SK-N-MC (cell line): Measurements from ENCODE around the gene ADCY2.

Experiments
- EZH2 ChIP-seq: fragments of 200-600 bp; sonication (generic); IDR thresholded peaks from one replicate; pipeline ENCODE4 v1.6.1; 2017; ENCODE audit warnings: antibody characterized with exemption
- POLR2AphosphoS5 ChIP-seq: IDR thresholded peaks from 2 replicates; pipeline ENCODE4 v1.6.1; 2012; ENCODE audit warnings: mild to moderate bottlenecking, low read depth, low read length, borderline replicate concordance

GRCh38 chr5:7754490-7754889 is 358.6 kb downstream of the ADCY2 start:
- TF ChIP-seq EZH2 (no peak), POLR2AphosphoS5 (no peak)
